Measurements from ENCODE around the gene BAHD1.

The BAHD1 gene

DNA sequence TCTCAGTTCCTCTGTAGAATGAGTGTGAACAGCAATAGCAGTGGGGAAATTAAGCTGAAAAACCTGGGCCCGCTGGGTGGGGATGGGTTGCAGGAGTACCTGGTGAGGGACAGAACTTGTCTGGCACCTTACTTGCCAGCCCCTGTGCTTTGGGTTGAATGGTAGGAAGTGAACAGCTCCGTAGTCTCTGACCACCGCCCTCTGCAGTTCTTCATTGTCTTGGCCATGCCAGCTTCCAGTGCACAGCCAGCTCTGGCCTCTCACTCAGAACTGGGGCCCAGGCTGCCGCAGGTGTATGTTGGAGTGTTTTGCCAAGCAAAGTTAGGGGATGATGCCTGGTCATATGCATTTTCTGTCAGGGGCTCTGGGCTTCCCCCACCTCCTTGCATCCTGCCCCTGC is 16.0 kb downstream of the BAHD1 start:
- TF ChIP-seq CTCF (IDR thresholded peaks at IDR 0.05; ENCODE audit: low read depth, low read length) = no peak

DNA sequence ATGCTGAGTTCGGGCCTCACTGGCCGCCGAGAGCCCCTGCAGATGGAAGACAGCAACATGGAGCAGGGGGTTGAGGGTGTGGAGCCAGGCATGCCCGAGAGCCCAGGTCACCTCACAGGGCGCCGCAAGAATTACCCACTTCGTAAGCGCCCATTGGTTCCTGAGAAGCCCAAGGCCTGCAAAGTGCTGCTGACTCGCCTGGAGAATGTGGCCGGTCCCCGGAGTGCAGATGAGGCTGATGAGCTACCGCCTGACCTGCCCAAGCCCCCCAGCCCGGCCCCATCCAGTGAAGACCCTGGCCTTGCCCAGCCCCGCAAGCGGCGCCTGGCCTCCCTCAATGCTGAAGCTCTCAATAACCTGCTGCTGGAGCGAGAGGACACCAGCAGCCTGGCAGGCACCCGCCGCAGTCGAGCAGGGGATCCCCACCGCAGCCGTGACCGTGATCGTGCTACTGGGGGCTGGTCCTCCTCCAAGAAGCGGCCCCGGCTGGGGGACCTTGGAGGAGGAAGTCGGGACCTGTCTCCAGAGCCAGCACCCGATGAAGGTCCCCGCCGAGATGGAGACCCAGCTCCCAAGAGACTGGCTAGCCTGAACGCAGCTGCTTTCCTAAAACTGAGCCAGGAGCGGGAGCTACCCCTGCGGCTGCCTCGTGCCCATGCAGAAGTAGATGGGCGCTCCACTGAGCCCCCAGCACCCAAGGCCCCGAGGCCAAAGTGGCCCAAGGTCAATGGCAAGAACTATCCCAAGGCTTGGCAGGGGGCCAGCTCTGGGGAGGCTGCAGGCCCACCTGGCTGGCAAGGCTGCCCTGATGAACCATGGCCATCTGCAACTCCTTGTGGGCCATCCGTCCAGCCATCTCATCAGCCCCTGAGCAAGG is 18.0 kb downstream of the BAHD1 start:
- TF ChIP-seq CTCF (IDR thresholded peaks at IDR 0.05; ENCODE audit: low read depth, low read length) = no peak
- H3K4me3 ChIP-seq (ENCODE audit: low read depth, low read length) = no peak overlapping the region

More for the DNA sequence above, 16.0 kb downstream of the BAHD1 start:
- H3K4me3 ChIP-seq (ENCODE audit: low read depth, low read length) = no peak overlapping the region

DNA sequence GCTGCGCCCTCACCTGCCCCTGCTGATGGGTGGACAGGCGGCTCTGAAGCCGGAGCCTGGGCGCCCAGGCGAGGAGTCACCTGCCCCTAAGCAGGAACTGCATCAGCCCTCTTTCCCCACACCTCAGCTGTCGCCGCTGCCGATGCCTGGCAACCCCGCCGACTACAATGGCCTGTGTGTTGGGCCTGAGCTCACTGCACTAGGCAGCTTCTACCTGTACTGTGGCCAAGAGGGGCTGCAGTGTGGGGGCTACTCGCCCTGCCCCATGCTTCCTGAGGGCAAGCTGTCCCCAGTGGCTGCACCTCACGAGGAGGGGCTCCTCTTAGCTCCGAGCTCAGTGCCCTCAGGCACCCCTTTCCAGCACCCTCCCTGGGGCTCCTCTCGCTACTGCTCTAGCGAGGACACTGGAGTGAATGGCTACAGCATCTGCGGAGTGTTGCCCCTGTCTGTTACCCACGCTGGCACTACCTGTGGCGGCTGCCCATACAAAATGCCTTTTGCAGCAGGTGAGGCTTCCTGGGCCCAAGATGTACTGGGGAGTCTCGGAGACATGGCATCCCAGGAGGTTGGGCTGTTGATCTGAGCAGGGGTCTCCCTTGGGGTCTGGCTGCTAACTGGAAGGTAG is 18.8 kb downstream of the BAHD1 start:
- H3K4me3 ChIP-seq (ENCODE audit: low read depth, low read length) = no peak overlapping the region
- no peak for TF ChIP-seq CTCF (IDR thresholded peaks at IDR 0.05; ENCODE audit: low read depth, low read length)

- H3K4me3 ChIP-seq (ENCODE audit: low read depth, low read length) = no peak overlapping the region
- no peak for TF ChIP-seq CTCF (IDR thresholded peaks at IDR 0.05; ENCODE audit: low read depth, low read length)
Measured at GRCh38 chr15:40460404-40460803, 19.7 kb downstream of the BAHD1 start.

- no peak for TF ChIP-seq CTCF (IDR thresholded peaks at IDR 0.05; ENCODE audit: low read depth, low read length)
- no peak overlapping the region for H3K4me3 ChIP-seq (ENCODE audit: low read depth, low read length)
Measured at GRCh38 chr15:40461958-40462357, 21.2 kb downstream of the BAHD1 start.

DNA sequence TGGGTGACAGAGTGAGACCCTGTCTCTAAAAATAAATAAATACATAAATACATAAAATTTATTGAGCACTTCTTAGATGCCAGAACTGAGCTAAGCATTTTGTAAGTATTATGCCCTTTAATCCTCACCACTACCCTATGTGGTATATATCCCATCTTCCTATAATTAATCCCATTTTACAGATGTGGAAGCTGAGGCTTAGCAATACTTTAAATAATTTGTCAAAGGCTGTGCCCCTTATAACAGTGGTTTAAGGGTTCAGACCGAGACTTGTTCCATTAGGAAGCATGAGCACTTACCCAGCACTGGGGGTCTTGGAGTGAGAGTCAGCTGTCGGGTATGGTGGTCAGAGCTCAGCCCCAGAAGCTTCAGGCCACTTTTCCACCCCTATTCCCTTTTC is 22.5 kb downstream of the BAHD1 start:
- no peak for TF ChIP-seq CTCF (IDR thresholded peaks at IDR 0.05; ENCODE audit: low read depth, low read length)
- H3K4me3 ChIP-seq (ENCODE audit: low read depth, low read length) = no peak overlapping the region

GRCh38 chr15:40463886-40464545 is 23.3 kb downstream of the BAHD1 start:
- TF ChIP-seq CTCF (IDR thresholded peaks at IDR 0.05; ENCODE audit: low read depth, low read length) = no peak

More at GRCh38 chr15:40463886-40464545, 23.3 kb downstream of the BAHD1 start:
- no peak overlapping the region for H3K4me3 ChIP-seq (ENCODE audit: low read depth, low read length)

All from WI38 (cell line).